GM12872 (cell line): ENCODE results near the gene FOXK1.

Experiments
- CTCF ChIP-seq: IDR thresholded peaks from 3 replicates; pipeline ENCODE4 v1.5.1; 2011; ENCODE audit warnings: low read depth, mild to moderate bottlenecking, low read length, moderate library complexity; ENCODE audit not compliant: insufficient read depth

The FOXK1 gene

DNA sequence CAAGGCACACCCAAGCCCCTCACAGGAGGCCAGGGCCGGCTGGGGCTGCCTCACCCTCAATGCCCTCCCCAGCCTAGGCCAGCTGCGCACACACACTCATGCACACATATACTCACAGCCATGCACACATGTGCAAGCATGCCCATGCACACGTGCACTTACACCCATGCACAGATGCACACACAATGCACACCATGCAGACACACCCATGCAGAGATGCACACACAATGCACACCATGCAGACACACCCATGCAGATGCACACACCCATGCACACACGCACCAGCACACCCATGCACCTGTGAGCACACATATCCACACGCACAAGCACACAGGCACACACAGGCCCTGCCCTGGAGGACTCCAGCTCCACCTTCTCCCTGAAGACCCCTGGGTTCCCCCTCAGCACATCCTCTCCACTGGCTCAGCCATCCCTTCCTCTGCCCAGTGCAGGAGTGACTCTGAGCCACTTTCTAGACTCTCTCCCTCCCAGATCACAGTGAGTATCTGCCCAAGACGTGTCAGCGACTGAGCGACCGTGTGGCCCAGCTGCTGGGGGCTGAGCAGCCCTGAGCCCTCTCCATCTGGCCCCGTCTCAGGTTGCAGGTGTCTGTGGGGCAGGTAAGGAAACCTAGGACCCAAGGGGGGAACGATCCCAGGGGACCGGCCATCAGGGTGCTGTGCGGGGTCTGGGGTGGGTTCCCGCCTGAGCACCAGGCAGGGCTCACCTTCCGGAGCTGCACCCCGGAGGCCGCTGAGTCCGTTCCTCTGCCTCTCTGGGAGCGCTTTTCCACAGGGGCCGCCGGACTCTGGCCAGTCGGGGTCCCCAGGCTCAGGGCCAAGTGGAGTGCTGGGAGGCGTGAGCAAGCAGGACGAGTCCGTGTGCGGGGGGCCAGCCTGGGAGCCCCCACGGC lies 119.1 kb downstream of the FOXK1 start:
- TF ChIP-seq CTCF = no peak

DNA sequence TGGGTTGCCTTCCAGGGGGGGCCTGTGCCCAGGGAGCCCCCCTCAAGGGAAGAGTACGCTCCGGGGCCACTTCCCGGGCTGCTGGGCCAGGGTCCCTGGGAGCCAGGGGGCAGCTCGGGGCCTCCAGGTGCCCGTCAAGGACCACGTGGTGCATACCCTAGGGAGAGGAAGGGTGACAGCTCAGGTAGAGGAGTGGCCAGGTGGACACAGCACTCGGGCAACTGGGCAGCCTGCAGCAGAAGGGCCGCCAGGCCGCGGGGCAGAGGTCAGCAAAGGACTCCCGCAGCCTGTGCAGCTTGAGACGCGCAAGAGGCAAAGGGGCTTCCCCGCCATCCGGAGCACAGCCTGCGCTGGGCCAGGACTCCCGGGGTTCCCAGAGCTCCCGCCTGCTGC lies 119.7 kb downstream of the FOXK1 start:
- TF ChIP-seq CTCF = no peak

DNA sequence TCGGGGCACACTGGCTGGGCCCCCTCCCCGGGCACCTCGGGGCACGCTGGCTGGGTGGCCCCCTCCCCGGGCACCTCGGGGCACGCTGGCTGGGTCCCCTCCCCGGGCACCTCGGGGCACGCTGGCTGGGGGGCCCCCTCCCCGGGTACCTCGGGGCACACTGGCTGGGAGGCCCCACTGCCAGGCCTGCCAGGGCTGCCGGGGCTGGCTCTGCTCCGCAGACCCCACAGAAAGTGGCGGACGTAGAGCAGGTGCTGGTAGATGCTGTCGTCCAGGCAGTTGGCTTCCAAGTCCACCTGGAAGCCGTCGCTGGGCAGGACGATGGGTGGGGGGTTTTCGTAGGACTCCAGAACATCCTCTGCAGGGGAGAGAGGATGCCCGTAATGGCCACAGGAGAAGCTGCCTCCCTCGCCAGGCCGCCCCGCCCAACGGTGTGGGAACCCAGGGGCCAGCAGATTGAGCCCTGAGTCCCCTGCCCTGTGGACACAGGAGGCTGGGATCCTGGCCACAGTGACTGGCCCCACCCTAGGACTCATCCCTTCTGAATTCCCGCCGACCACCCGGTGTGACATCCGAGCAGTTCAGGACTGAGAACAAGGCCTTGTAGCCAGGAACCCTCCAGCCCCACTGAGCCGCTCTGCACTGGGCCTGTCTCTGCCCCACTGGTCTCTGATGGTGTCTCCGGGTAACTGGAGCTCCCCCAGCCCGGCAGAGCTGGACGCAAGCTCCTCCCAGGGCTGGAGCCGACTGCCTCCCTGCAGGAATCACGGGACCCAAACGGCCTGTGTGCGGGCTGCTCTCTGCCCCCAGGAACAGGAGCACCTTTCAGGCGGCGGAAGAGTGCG lies 121.5 kb downstream of the FOXK1 start:
- no peak for TF ChIP-seq CTCF

DNA sequence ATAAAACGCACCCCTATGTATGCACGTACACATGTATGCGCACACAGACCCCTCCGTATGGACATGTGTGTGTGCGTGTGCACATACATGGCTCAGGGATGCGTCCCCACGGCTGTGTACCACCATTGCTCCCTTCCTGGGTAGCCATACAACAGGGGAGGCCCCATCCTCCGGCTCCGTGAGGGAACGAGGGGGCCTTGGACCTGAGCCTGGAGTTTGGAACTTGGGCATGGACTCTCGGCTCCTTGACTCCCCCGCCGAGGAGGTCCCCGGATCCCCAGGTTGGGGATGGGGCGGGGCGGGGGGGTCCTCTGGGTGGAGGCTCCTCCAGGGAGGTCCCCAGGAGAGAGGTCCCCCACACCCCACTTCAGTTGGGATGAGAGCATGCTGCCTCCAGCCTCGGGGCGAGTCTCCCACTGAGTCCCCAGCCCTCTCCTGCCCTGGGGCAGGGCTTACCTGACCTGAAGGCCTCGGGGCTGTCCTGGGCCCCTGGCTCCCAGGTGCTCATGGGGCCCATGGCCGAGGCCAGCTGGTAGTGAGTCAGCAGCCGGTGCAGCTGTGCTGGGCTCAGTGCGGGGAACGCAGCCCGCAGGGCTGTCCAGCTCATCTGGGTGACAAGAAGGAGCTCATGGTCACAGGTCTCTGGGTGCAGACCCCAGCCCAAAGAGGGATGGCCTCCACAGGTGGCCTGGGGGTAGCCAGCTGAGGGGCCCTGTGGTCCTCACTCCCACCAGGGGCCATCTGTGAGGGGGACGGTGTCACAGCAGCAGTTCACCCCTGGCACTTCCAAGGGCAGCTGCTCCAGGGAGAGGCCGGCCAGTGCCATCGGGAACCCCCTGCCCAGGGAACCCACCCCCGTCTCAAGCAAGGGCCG lies 123.3 kb downstream of the FOXK1 start:
- no peak for TF ChIP-seq CTCF

- TF ChIP-seq CTCF = no peak
These were observed 123.8 kb downstream of the FOXK1 start for GRCh38 chr7:4805984-4806300.

GRCh38 chr7:4806983-4807597 lies 125.0 kb downstream of the FOXK1 start:
- no peak for TF ChIP-seq CTCF
